ENCODE data around the gene ABHD14A. TPM values are rescaled to one million over a fixed set of nuclear protein-coding genes. Genes with fewer than 3 reads are reported as not detected.

ABHD14A gene
- total and polyA plus RNA-seq, 9 donors, result 5.1 to 36.1 (median 27.4) TPM

- H3K36me3 ChIP-seq, result no peaks in the 10 kb centered on the region
- intact Hi-C loops (cut with DNase I), result loop anchor here in 1 of 4 donors (5.0 to 10.0 kb wide), 2 partner anchors 201 to 1326 kb away; partner anchors contain the start of genes CISH and MAPKAPK3
- H3K27me3 ChIP-seq, result no peaks in the 10 kb centered on the region
- 23 to 27% (median 24%) methylated on average over 13 of the region's 13 CpGs for WGBS, 3 donors
- TF ChIP-seq POLR2A (IDR thresholded peaks at IDR 0.05) (no peak), EP300 (IDR thresholded peaks at IDR 0.05) (no peak), CTCF (IDR thresholded peaks at IDR 0.05) (no peak)
- H3K27ac ChIP-seq, result peak overlapping the region in 1 of 2 donors; percentile 36
- no peak for DNase-seq
- H3K4me3 ChIP-seq, result peak overlapping the region; percentile 87
- H3K9me3 ChIP-seq, result no peaks in the 10 kb centered on the region
- H3K4me1 ChIP-seq (ENCODE audit: insufficient read depth), result peaks cover 14% of the 10 kb centered on the region
Measured at GRCh38 chr3:51940648-51941462, 34.0 kb upstream of the ABHD14A start.

- intact Hi-C loops (cut with DNase I), result loop anchor here in 1 of 4 donors (5.0 to 10.0 kb wide), 2 partner anchors 201 to 1327 kb away; partner anchors contain the start of genes CISH and MAPKAPK3
- Histone ChIP-seq H3K36me3 (no peaks in the 10 kb centered on the region), H3K9me3 (no peaks in the 10 kb centered on the region), H3K27me3 (no peaks in the 10 kb centered on the region), H3K4me3 (peak overlapping the region; percentile 87), H3K27ac (peak overlapping the region in 1 of 2 donors; percentile 36), H3K4me1 (ENCODE audit: insufficient read depth) (peaks cover 14% of the 10 kb centered on the region)
- WGBS, 3 donors, result 0 to 1% (median 1%) methylated on average over 20 of the region's 20 CpGs
- no peak for DNase-seq
- TF ChIP-seq CTCF (IDR thresholded peaks at IDR 0.05) (no peak), POLR2A (IDR thresholded peaks at IDR 0.05) (no peak), EP300 (IDR thresholded peaks at IDR 0.05) (no peak)
Measured at GRCh38 chr3:51941463-51941797, 33.4 kb upstream of the ABHD14A start.

GRCh38 chr3:51941798-51942602 is 32.9 kb upstream of the ABHD14A start, which contains the start of the genes PARP3 and RRP9:
TSS of gene PARP3 (plus strand) at chr3:51942363. CDS start at chr3:51943356, 993 bp downstream.
TSS of gene RRP9 (minus strand) at chr3:51941904. CDS start at chr3:51941867, 37 bp downstream.
- Histone ChIP-seq H3K27me3 (no peaks in the 10 kb centered on the region), H3K36me3 (no peaks in the 10 kb centered on the region), H3K4me3 (peak within 1 kb of the TSS; percentile 87), H3K9me3 (no peaks in the 10 kb centered on the region), H3K4me1 (ENCODE audit: insufficient read depth) (peaks cover 14% of the 10 kb centered on the region), H3K27ac (peak within 1 kb of the TSS; percentile 77 to 90)
- peak; percentile 99 to 100 (median 100) for DNase-seq
- WGBS, 3 donors, result 0 to 1% (median 0%) methylated on average over 52 to 67 of the region's 67 CpGs
- TF ChIP-seq POLR2A (IDR thresholded peaks at IDR 0.05) (peak; percentile 33), EP300 (IDR thresholded peaks at IDR 0.05) (no peak), CTCF (IDR thresholded peaks at IDR 0.05) (peak; percentile 99 to 100 (median 100))
- intact Hi-C loops (cut with DNase I), result loop anchor here in 2 of 4 donors (1.0 to 10.0 kb wide), 4 partner anchors 31 to 1327 kb away; partner anchors contain the start of genes ABHD14B (in 1 of the 2), CISH (in 1 of the 2) and MAPKAPK3 (in 1 of the 2)

Data from ovary (tissue), 9 donors.